IMR-90 (cell line): ENCODE data around the gene PRSS1. TPM values are rescaled to one million over a fixed set of nuclear protein-coding genes. Genes with fewer than 3 reads are reported as not detected.

Source experiments
- ATAC-seq: fragments of 200-7000 bp; cut with Tn5 transposase; 2 replicates; pipeline ENCODE4 v1.9.1; 2020; ENCODE audit warnings: low read depth, mild to moderate bottlenecking, moderate library complexity
- BruUV-seq: library from RNA; stranded (reverse); fragments of 400-500 nt; replicated peaks from 2 replicates; lab custom pipeline; 2021; lab: Mats Ljungman, UMichigan
- CTCF ChIA-PET: fragments of 300-600 bp; formaldehyde crosslinking; extraction: SDS; loops from one replicate; lab custom pipeline; 2021; ENCODE audit warnings: antibody characterized with exemption; lab: Yijun Ruan, JAX
- POLR2A ChIA-PET: fragments of 300-600 bp; sonication (Branson Sonifier 250); formaldehyde crosslinking; loops from one replicate; lab custom pipeline; 2022; ENCODE audit warnings: antibody characterized with exemption; ENCODE audit not compliant: unreplicated experiment; lab: Charles Lee
- DNase-seq: peaks from one replicate; pipeline ENCODE4 v3.0.0; 2013
- H2AFZ ChIP-seq: replicated peaks from 2 replicates; pipeline ENCODE3; 2013; ENCODE audit warnings: low read length, mild to moderate bottlenecking; ENCODE audit not compliant: poor library complexity
- H2AK5ac ChIP-seq: 2 replicates; pipeline ENCODE4 v1.6.1; 2013; ENCODE audit warnings: low read depth, low read length, inconsistent platforms
- H2AK9ac ChIP-seq: replicated peaks from 2 replicates; pipeline ENCODE3; 2013; ENCODE audit warnings: mild to moderate bottlenecking, low read depth, low read length, moderate library complexity; ENCODE audit not compliant: poor library complexity
- H2BK120ac ChIP-seq: 2 replicates; pipeline ENCODE4 v1.6.1; 2013; ENCODE audit warnings: low read depth, low read length, inconsistent platforms
- H2BK15ac ChIP-seq: 3 replicates; pipeline ENCODE4 v1.6.1; 2013; ENCODE audit warnings: low read depth, low read length, inconsistent platforms
- H2BK20ac ChIP-seq: 2 replicates; pipeline ENCODE4 v1.6.1; 2013; ENCODE audit warnings: low read depth, mild to moderate bottlenecking, inconsistent platforms, low read length, moderate library complexity
- H2BK5ac ChIP-seq: 2 replicates; pipeline ENCODE4 v1.6.1; 2013; ENCODE audit warnings: mild to moderate bottlenecking, low read depth, low read length, inconsistent platforms; ENCODE audit not compliant: poor library complexity, severe bottlenecking
- H3K14ac ChIP-seq: replicated peaks from 2 replicates; pipeline ENCODE4 v1.6.1; 2013; ENCODE audit warnings: low read depth, low read length, inconsistent platforms
- H3K18ac ChIP-seq: 2 replicates; pipeline ENCODE4 v1.6.1; 2013; ENCODE audit warnings: low read depth, low read length, control low read depth
- H3K23ac ChIP-seq: 2 replicates; pipeline ENCODE4 v1.6.1; 2013; ENCODE audit warnings: low read depth, low read length, inconsistent platforms
- H3K27ac ChIP-seq: 2 replicates; pipeline ENCODE4 v1.5.1; 2013; ENCODE audit warnings: mild to moderate bottlenecking, control low read depth, low read length; ENCODE audit not compliant: insufficient read depth
- H3K27me3 ChIP-seq: 2 replicates; pipeline ENCODE4 v1.6.1; 2013; ENCODE audit warnings: low read length; ENCODE audit not compliant: control insufficient read depth, insufficient read depth
- H3K36me3 ChIP-seq: 2 replicates; pipeline ENCODE4 v1.6.1; 2013; ENCODE audit warnings: low read length, mixed read lengths; ENCODE audit not compliant: control insufficient read depth, insufficient read depth
- H3K4ac ChIP-seq: 2 replicates; pipeline ENCODE4 v1.6.1; 2013; ENCODE audit warnings: low read depth, low read length, inconsistent platforms
- H3K4me1 ChIP-seq: 2 replicates; pipeline ENCODE4 v1.6.1; 2013; ENCODE audit warnings: low read length, mixed read lengths; ENCODE audit not compliant: control insufficient read depth, insufficient read depth
- H3K4me2 ChIP-seq: 2 replicates; pipeline ENCODE4 v1.6.1; 2013; ENCODE audit warnings: low read depth, mild to moderate bottlenecking, control low read depth, low read length, moderate library complexity
- H3K4me3 ChIP-seq: 2 replicates; pipeline ENCODE4 v1.5.1; 2013; ENCODE audit warnings: low read depth, mild to moderate bottlenecking, control low read depth, low read length, moderate library complexity; ENCODE audit not compliant: insufficient read depth
- H3K56ac ChIP-seq: 2 replicates; pipeline ENCODE4 v1.6.1; 2013; ENCODE audit warnings: low read length, inconsistent platforms; ENCODE audit not compliant: insufficient read depth; ENCODE audit errors: extremely low read depth
- H3K79me1 ChIP-seq, 2 experiments: 2 replicates each; pipeline ENCODE4 v1.6.1; 2013; ENCODE audit warnings: low read length in 2 of 2, inconsistent platforms in 1 of 2, low read depth in 1 of 2
- H3K9ac ChIP-seq: 2 replicates; pipeline ENCODE4 v1.6.1; 2013; ENCODE audit warnings: low read depth, low read length, control low read depth
- H3K9me1 ChIP-seq: 2 replicates; pipeline ENCODE4 v1.6.1; 2013; ENCODE audit warnings: low read length, inconsistent platforms; ENCODE audit not compliant: insufficient read depth
- H3K9me3 ChIP-seq: 2 replicates; pipeline ENCODE4 v1.6.1; 2013; ENCODE audit warnings: low read length; ENCODE audit not compliant: control insufficient read depth, insufficient read depth
- H4K20me1 ChIP-seq: 2 replicates; pipeline ENCODE4 v1.6.1; 2013; ENCODE audit warnings: low read length, inconsistent platforms; ENCODE audit not compliant: insufficient read depth
- H4K5ac ChIP-seq: 2 replicates; pipeline ENCODE4 v1.6.1; 2013; ENCODE audit warnings: mild to moderate bottlenecking, low read depth, low read length, control low read depth
- H4K8ac ChIP-seq, 2 experiments: 2 replicates each; pipeline ENCODE4 v1.6.1; 2013; ENCODE audit warnings: low read depth in 2 of 2, low read length in 2 of 2, control low read depth in 1 of 2, inconsistent platforms in 1 of 2
- H4K91ac ChIP-seq: 2 replicates; pipeline ENCODE4 v1.6.1; 2013; ENCODE audit warnings: low read depth, low read length, inconsistent platforms; ENCODE audit not compliant: insufficient read depth
- FOS ChIP-seq: fragments of 150-350 bp; IDR thresholded peaks from 2 replicates; pipeline ENCODE4 v1.6.1; 2016; ENCODE audit warnings: low read depth, low read length
- RAD21 ChIP-seq: IDR thresholded peaks from 2 replicates; pipeline ENCODE4 v1.6.1; 2012; ENCODE audit warnings: low read length, improper control_type of control experiment
- RFX5 ChIP-seq: IDR thresholded peaks from 2 replicates; pipeline ENCODE4 v1.8.0; 2012; ENCODE audit warnings: low read depth, mild to moderate bottlenecking, low read length, moderate library complexity
- WGBS, 2 experiments: methylation state at CpG; one replicate each; pipeline versions ENCODE4 v1.1.5 to v1.1.7; 2013; ENCODE audit warnings: missing lambda C conversion rate in 2 of 2; ENCODE audit not compliant: insufficient read length in 1 of 2; ENCODE audit errors: extremely low coverage in 2 of 2; 5-methylcytosine and 5-hydroxymethylcytosine counted together
- dilution Hi-C: fragments of 300-500 bp; cut with HindIII; formaldehyde crosslinking; loops from one replicate; pipeline ENCODE4 v1.14.3; 2018; ENCODE audit warnings: low sequenced_read_pairs; ENCODE audit not compliant: unreplicated experiment
- in situ Hi-C: fragments of 300-500 bp; cut with MboI; formaldehyde crosslinking; loops from 3 replicates; pipeline ENCODE4 v1.14.3; 2019; ENCODE audit warnings: low sequenced_read_pairs, inconsistent platforms, mixed read lengths
- intact Hi-C: fragments of 100-400 bp; cut with micrococcal nuclease; formaldehyde crosslinking; loops from 2 replicates; pipeline ENCODE4 v1.10.0; 2022
- polyA plus RNA-seq, 3 experiments: library from polyadenylated mRNA; depleted of rRNA; stranded (reverse); fragments of >200 nt; gene quantifications; 2 replicates each; pipeline ENCODE4 v1.2.3, GENCODE V29; 2012; ENCODE audit warnings: low replicate concordance in 1 of 3
- total RNA-seq: library from RNA; depleted of rRNA; stranded (reverse); fragments of >200 nt; gene quantifications from 2 replicates; pipeline ENCODE4 v1.2.3, GENCODE V29; 2012
- TF ChIP-seq, protein P1 (sequence below): fragments of 150-350 bp; IDR thresholded peaks from 2 replicates; pipeline ENCODE4 v1.6.1; 2016; ENCODE audit warnings: low read depth, mild to moderate bottlenecking, low read length, moderate library complexity, borderline replicate concordance
- TF ChIP-seq, protein P2 (sequence below): conservative IDR thresholded peaks from 2 replicates; pipeline ENCODE4 v1.5.1; 2012; ENCODE audit warnings: mild to moderate bottlenecking, low read depth, low read length, improper control_type of control experiment

Gene PRSS1
- total and polyA plus RNA-seq, 2 of the 4 experiments (the other 2 are of a cell fraction) = not detected

- Histone ChIP-seq H3K4me1 (no peaks in the 10 kb centered on the region), H3K79me1 (no peaks in the 10 kb centered on the region), H3K27me3 (peaks cover 7% of the 10 kb centered on the region), H4K91ac (no peak overlapping the region), H3K14ac (no peak overlapping the region), H2AK5ac (no peak overlapping the region), H2BK15ac (no peak overlapping the region), H3K27ac (no peak overlapping the region), H3K9me3 (no peaks in the 10 kb centered on the region), H3K36me3 (no peaks in the 10 kb centered on the region), H2BK20ac (no peak overlapping the region), H3K23ac (no peak overlapping the region), H4K20me1 (no peaks in the 10 kb centered on the region), H3K4me2 (no peak overlapping the region), H3K18ac (no peak overlapping the region), H4K8ac (no peak overlapping the region), H3K9me1 (no peaks in the 10 kb centered on the region), H2AFZ (no peak overlapping the region), H3K4ac (no peak overlapping the region), H2AK9ac (no peak overlapping the region), H4K5ac (no peak overlapping the region), H3K56ac (no peak overlapping the region), H3K4me3 (no peak overlapping the region), H3K9ac (no peak overlapping the region), H2BK120ac (no peak overlapping the region), H2BK5ac (no peak overlapping the region)
- no TSS peak for BruUV-seq
- TF ChIP-seq, protein P1, sequence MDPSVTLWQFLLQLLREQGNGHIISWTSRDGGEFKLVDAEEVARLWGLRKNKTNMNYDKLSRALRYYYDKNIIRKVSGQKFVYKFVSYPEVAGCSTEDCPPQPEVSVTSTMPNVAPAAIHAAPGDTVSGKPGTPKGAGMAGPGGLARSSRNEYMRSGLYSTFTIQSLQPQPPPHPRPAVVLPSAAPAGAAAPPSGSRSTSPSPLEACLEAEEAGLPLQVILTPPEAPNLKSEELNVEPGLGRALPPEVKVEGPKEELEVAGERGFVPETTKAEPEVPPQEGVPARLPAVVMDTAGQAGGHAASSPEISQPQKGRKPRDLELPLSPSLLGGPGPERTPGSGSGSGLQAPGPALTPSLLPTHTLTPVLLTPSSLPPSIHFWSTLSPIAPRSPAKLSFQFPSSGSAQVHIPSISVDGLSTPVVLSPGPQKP = no peak
- TF ChIP-seq, protein P2, sequence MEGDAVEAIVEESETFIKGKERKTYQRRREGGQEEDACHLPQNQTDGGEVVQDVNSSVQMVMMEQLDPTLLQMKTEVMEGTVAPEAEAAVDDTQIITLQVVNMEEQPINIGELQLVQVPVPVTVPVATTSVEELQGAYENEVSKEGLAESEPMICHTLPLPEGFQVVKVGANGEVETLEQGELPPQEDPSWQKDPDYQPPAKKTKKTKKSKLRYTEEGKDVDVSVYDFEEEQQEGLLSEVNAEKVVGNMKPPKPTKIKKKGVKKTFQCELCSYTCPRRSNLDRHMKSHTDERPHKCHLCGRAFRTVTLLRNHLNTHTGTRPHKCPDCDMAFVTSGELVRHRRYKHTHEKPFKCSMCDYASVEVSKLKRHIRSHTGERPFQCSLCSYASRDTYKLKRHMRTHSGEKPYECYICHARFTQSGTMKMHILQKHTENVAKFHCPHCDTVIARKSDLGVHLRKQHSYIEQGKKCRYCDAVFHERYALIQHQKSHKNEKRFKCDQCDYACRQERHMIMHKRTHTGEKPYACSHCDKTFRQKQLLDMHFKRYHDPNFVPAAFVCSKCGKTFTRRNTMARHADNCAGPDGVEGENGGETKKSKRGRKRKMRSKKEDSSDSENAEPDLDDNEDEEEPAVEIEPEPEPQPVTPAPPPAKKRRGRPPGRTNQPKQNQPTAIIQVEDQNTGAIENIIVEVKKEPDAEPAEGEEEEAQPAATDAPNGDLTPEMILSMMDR = no peak
- TF ChIP-seq RFX5 (no peak), FOS (no peak), RAD21 (no peak)
- ATAC-seq (no peak), DNase-seq (no peak)
- ChIA-PET POLR2A (no interaction called here), CTCF (no interaction called here)
- intact Hi-C loops (no loop called here), in situ Hi-C loops (no loop called here), dilution Hi-C loops (no loop called here)
- WGBS, 2 experiments = 40% methylated on average over 1 of the region's 2 CpGs; no CpG with 5 or more reads in 1 of the 2 experiments
These were observed 32.7 kb upstream of the PRSS1 start for GRCh38 chr7:142716596-142716995.
